NCI-H1048 (cell line): ENCODE results near the gene ZBTB20.

Experiments used
- DNase-seq: peaks from one replicate; lab custom pipeline; 2025; lab: John Stamatoyannopoulos, UW

Gene ZBTB20

DNA sequence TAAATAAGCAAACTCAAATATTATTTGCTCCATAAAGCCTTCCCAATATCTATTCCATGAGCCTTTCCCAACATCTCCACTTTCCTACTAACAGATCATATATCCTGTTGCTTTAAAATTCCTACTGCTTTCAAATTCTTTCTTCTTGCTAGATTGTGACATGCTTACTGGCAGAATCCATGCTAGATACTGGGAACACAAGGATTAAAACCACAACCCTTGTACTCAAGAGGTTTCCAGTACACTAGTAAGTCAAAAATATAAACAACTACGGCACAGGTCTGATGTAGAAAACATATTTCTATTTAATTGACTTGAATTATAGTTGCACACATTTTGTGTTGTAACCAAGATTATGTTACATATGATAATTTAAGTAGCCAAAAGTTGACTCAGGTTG, 275.0 kb downstream of the ZBTB20 start:
- no peak for DNase-seq

DNA sequence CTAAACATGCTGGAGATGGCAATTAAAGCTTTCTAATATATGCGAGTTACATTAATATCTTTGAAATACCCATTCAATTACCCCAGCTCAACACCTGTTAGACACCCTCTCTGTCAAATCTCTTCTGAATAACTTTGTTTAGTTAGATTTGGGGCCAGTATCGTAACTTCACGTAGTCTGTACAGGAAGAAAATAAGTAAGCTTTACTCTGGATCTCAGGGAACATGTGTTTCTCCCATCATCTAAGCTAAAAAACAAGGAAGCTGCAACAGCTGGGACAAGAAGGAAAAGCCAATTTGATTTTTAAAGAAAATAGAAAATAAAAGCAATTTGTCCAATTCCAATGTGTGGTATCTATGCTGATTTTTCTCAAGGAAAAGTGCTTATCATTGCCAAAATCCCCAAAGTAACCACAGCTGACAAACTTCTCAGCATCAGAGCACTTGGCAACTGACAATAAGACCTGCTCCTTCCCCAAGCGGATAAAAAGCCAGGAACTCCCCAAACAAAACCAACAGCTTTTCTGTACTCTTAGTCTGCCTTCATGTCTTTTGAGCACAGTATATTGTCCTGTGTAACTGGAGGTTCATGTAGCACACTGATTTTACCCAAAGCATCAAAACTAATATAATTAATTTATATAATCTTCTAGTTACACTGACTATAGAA, 279.1 kb downstream of the ZBTB20 start:
- no peak for DNase-seq

DNA sequence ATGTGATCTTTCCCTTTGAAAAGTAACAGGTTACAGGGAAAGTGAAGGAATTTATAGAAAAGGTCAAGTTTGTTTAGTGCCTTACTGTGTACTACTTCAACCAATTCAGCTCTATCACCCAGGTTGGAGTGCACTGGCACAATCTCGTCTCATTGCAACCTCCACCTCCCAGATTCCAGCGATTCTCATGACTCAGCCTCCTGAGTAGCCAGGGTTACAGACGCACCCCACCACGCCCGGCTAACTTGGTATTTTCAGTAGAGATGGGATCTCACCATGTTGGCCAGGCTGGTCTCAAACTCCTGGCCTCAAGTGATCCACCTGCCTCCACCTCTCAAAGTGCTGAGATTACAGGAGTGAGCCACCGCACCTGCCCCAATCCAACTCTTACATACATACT, 279.7 kb downstream of the ZBTB20 start:
- no peak for DNase-seq

DNA sequence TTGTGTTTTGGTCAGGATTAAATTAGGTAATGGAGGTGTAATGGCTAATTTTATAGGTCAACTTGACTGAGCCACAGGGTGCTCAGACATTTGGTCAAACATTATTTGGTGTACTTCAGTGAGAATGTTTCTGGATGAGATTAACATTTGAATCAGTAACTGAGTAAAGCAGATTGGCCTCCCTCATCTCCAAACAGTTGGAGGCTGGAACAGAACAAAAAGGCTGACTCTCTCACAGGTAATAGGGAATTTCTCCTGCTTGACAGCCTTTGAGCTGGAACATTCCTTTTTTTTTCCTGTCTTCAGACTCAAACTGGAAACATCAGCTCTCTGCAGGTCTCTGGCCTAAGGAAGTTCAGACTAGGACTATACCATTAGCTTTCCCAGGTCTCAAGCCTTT, 280.7 kb downstream of the ZBTB20 start:
- no peak for DNase-seq

DNA sequence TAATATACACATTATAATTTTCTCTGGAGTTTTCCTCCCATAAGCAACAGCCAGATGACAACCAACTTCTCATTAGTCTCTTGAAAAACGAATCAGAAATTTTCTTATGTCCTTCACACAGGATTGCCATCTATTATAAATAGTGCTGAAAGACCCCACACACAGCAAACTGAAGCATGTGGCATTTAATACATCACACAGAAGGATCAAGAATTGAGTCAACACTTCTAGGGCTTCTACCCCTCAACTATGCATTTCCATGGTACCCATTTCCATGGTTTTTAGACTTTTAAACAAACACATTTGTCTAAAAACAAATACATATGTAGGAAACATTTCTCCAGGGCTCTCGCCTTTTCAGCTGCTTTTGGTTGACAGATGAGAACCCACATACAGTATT, 282.1 kb downstream of the ZBTB20 start:
- no peak for DNase-seq

DNA sequence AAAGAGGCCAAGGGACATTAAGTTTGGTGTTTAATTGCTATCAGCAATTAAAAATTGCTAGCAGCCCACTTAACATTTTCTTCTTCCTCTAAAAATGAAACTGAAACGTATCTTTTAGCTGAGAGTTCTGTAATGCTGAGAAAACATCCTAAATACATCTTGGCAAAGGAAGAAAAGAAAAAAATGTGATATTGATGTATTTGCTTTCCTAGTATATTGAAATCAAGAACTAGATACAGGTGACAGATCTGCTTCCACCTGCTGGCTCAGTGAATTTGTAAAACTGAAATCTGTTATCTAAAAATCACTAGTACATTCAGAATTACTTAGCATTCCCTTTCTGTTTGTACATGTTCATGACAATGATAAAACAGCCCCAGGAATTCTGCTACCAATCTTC, 283.2 kb downstream of the ZBTB20 start:
- DNase-seq: no peak

DNA sequence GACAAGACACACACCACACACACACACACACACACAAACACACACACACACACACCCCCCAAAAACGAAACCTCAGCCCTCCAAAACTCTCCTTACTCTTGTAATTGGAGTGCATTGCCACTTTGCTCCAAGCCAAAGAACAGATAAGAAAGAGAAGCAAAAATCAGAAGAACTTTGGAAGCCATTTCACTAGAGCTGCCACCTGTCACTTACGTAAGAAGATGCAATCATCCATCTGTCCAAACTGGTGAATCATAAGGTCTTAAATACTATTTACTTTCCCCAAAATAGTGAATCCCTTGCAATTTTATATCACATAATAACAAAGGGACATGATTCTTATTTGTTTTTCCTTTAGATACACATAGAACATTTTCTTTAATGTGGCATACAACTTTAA, 285.4 kb downstream of the ZBTB20 start:
- no peak for DNase-seq

DNA sequence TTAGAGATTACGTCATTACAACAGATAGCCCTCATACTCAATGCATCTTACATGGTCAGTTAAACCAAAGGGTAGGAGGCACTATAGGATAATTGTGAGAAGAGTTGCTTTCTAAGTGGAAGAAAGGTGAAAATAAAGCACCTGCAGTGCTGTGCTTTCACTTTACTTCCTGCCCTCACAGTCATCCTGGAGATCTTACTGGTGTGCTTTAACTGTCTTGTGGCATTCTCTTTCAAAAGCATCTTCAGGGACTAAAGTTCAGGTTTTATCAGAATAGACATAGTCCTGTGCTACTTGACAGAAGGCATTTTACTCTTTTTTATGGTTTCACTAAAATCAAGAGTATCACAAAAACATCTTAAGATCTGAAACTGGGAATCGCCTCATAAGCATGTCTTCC, 286.6 kb downstream of the ZBTB20 start:
- no peak for DNase-seq

DNA sequence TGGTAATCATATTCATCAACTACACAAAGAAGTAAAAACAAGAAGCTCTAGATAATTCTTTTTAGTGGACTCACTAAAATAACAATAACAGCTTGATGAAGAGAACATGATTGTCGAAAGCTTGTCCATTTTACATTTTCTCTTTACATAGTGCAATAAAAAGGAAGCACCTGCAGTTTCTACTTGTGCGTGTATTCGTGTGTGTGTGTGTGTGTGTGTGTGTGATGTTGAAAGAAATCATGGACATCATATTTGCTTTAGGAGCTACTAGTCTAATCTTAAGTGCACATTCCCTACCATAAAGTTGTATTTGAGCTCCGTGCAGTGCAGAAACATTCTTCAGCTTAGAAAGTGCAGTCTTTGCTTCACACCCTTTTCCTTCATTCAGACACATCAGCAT, 288.8 kb downstream of the ZBTB20 start:
- DNase-seq: no peak

DNA sequence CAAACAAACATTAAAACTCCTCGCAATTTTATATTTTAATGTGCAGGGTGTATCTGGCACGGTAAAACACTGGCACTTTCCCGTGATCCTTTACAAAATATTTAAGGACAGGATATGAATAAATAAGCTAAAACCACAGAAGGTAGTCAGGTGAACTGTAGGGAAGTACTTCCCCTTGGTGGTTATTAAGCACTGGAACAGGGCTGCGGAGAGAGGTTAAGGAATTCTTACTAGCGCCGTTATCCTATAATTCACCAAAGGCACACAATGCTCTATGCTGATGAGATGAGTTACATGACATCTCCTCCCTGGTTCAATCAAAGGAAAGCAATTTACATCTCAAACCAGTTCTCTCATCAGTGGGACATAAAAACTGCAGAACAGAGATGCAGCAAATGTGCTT, 289.8 kb downstream of the ZBTB20 start:
- DNase-seq: no peak

DNA sequence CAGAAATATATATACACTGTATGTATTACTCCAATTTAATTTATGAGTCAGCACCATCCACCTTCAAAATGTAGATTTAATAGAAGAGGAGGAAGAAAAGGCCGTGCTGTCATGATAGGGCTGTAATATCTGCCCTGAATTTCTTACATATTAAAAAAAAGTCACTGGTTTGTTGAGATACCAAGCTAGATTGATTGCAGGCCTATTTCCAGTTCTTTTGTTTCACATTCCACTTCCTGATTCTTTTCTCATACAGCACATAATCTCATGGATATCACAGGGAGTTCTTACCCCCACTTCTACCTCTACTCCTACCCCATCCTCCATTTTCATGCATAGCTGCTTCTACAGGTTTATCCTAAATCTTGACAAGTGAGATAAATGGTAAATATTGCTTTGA, 290.3 kb downstream of the ZBTB20 start:
- DNase-seq: no peak

DNA sequence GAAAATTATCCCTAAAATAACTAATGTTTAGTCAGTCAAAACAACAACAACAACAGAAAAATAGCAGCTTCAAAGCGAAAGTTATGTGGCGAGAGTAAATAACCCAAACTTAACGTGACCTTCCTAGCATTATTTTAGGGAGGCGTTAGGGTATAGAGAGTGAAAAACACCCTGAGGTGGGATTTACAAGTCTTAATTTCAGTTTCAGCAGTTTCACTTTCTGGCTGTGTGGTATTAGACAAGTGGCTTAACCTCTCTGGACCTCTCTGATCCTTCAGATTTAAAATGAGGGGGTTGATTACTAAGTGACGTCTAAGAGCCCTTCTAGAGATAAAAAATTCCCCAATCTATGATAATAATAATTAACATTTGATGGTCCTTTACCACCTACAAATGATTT, 291.2 kb downstream of the ZBTB20 start:
- DNase-seq: no peak

DNA sequence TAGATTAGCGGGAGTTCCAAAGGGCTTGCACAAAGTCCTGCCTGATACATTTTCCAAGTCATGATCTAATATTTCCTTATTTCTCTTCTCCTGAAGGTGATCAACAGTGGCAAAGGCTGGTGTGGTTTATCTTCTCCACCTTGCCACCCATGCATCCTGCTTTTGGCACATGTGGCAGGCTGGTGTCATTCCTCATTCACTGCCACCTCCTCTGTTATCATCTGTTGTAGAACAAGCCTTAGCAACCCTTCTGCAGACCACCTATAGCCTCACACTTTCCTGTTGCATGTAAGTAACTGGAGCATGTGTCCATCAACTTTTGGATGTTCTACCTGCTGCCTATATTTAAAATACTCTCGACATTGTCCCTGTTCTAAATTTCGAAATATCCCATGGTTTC, 294.1 kb downstream of the ZBTB20 start:
- DNase-seq: no peak

DNA sequence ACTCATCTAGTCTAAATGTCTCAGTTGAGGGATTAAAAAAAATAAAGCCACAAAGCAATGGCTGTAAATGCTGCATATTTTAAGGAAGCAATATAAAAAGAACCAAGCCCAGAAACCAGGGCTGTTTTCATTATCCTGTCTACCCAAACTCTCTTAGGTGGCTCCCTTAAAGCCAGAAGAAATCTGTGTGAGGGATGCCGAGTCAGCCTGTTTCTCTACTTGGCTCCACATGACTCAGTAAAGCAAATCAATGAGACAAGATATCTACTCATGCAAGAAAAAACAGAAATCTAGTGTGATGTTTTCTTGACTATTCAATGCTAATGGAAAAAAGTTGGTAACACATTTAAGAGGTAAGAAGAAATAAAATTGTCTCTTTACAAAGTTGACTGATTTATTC, 296.2 kb downstream of the ZBTB20 start:
- no peak for DNase-seq

DNA sequence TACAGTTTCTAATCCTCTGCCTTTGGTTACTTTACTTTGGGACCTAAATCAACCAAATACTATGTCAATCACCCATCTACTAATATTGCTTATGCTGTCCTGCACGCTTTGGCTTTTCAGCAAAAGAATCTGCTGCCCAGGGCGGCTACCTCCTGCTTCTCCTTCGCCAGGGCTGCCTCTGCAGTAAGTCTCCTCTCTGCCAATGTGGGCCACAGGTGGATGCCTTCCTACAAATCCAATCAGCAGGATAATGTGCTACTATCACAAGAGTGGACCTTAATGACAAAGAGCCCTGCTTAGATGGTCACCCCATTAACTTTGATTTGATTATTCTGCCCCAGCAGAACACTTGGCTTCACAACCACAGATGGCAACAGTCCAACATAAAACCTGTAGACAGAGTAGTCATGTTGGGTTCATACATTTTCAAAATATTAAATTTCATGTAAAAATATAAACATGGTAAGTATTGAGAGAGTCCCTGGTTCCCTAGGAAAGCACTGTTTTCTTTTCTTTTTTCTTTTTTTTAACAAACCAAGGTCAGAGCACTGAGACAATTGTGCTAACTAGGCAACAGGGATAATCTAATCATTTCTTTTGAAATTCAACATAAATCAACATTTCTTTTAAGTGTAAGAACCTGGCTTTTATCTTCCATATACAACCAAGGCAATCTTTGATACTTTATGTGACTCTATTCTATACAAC, 298.3 kb downstream of the ZBTB20 start:
- no peak for DNase-seq

DNA sequence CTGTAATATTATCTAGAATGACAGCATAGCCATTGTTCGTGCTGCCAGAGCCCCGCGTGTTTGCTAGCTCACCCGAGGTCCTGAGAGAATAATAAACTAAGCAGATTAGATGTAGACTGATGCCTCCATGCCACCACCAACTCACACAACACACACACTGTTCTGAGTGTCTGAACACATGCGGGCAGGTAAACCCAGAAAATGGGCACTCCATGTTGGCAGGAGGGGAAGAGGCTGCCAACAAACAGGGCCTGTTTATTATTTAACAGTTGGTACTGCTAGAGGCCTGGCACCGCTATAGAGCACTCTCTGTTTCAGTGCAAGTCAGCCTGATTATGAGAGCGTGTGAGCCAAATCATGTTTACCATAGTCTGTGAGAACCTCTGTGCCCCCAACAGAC, 299.0 kb downstream of the ZBTB20 start:
- DNase-seq: no peak

DNA sequence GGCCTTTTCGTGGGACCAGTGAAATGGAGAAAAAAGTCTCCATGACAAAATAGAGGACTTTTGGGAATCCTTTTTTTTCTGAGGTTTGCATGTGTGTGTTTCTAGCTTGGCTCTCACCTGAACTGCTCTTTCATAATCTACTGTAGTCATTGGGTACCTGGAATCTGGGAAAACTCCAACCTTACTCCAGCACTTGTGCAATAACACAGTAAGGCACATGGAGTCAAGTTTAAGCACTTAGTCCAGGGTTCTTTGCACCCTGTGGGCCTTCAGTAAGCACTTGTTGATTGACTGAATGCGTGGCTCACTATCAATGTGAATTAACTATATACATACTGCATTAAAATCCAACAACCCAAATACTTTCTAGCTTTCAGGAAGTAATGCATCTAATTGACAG, 299.5 kb downstream of the ZBTB20 start:
- no peak for DNase-seq

DNA sequence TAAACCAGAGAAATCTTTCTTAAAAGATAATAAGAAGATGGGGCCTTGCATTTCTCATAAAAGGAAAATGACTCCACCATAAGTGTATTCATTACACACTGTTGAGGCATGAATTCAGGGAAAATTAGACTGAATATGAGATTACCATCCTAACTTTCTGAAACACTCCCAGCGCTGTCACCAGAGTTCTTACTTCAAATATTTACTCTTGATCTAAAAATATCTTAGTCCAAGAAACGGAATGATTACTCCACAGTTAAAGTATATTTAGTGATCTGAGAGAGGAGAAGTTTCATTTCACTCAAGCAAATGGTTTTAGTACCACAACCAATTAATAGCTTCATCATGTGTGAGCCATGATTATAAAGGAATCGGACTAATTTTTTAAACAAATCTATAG, 300.3 kb downstream of the ZBTB20 start:
- no peak for DNase-seq

DNA sequence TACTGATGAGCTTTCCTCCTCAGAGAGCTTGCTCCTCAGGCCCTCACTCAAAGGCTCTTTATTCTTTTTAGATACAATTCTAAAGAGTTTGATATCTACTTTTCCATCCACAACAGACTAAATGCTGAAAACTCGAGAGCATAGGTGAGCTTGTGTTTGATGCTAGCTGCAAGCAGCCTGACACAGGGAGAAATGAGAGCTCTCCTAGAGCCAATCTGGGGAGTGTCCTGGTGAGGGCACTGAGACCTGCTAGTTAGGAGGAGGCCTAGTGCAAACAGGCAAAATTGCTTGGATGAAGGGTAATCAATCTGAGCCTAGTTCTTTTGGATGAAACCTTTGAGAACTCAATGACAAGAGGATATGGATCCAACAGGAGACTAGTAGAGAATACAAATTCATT, 300.8 kb downstream of the ZBTB20 start:
- no peak for DNase-seq

DNA sequence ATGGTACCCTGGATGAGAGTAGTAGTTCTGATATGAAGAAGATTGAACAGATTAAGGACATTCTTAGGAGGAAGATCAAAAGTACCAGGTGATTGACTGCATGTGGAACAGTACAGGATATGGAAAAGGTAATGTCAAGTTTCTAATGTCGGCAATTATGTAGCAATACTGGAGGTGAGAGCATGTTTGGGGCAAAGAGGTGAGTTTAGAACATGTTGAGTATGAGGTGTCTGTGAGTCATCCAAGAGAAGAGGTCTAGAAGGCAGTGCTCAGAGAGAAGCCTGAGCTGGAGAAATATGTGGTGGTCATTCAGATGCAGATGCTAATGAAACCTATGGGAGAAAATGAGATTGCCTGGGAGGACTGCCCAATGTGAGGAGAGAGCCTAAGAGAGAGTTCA, 305.6 kb downstream of the ZBTB20 start:
- DNase-seq: no peak

DNA sequence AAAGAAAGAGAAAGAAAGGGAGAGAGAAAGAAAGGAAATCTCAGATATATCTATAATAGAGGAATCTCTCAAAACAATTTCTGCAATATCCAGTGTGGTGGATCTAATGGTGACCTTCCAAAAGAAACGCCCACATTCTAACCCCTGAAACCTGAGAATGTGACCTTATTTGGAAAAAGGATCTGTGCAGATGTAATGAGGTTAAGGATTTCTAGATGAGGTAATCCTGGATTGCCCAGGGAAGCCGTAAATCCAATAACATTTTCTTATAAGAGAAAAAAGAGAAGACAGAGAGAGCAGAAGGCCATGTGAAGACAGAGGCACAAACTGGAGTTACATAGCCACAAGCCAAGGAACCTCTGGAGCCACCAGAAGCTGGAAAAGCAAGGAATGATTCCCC, 307.6 kb downstream of the ZBTB20 start:
- DNase-seq: no peak

DNA sequence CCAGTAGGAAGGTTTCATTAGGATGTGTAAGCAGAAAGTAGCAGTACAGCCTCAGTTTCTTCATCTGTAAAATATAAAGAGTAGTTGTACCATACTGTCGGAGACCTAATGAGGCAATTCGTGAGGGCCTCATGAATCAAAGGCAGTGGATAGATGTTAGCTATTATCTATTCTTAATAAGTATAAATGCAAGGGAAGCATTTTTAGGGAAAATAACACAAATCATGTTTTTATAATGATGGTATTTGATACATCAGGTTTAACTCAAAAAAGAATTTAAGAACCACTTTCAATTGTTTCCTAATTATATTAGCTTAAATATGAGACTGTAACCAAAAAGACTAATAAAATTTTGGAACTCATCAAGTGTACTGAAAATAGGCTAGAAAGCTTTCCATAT, 309.1 kb downstream of the ZBTB20 start:
- no peak for DNase-seq

DNA sequence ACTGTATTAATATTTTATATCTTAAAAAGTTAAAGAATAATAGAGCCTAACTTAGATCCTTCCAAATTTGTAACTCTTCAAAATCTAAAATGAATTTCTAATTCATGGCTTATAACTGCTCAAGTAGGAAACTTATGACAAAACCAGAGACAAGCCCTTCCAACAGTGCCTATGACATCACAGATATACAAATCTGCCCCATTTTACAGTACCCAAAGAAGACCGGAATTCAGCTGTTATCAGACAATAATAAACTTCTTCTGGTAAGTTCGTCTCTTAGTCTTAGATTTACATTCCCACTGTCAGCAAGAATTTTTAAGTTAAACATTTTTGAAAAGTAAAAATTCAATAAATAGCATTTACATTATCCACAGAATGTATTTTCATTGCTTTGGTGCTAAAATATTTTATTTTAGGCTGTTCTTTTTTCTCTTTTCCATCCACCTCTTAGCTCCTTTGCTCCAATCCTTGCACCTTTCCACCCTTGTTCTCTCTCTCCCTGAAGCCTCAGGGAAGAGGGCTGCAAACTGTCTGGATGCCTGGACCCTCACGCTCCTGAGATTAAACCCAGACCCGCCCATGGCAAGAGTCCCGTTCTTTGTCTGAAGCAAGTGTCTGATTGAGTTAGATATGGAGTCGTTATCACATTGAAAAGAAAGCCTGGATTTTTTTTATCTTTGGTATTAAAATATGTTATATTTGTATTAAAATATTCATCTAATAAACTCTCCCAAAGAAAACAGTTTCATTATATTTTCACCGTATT, 312.7 kb downstream of the ZBTB20 start:
- DNase-seq: no peak
